GM19351 (cell line): Measurements from ENCODE around the gene DHFR2.
"Not testable (repeated sequence)": the region's sequence is repeated elsewhere in the genome, so short reads cannot be mapped to it uniquely, and the experiment has no call there.

Experiments used
- ATAC-seq: cut with Tn5 transposase; IDR thresholded peaks from one replicate; pipeline ENCODE4 v1.9.1; 2021; ENCODE audit warnings: mild to moderate bottlenecking, moderate library complexity; ENCODE audit not compliant: unreplicated experiment

DHFR2 gene

DNA sequence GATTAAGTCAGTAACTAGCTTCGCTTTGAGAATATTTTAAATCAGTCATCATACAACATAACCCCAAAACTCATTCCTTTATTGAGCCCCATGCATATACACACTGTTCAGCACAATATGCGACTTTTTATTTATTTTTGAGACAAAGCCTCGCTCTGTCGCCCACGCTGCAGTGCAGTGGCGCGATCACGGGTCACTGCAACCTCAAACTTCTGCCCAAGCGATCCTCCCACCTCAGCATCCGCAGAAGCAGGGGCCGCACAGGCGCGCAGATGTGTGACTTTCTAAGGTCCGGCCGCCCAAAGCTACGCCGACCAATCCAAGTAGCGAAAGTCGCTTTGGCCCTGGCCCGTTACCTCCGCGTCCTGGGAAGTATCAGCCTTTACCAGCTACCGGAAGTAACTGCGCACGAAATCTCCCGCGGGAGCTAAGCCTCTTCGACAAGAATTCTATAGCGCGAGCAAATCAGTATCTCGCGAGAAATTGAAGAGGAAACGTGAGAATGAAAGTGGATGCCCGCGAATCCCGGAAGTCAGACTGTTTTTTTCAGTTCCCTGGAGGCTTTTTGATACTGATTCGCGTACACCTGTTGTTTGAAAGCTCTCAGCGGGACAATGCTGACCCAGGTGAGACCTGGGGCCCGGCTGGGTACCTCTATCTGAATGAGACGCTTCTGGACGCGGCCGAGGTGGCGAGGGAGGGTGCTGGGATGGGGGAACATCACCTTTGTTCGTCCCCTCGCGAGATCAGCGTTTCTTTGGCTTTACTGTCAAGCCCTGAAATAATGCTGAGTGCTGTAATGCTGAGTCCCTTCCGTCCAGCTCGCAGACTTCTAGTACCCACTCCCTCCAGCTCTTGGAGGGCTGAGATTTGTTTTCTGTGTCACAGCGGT lies at the start of gene DHFR2, which contains the start of gene NSUN3:
DHFR2 (minus strand) TSS at position 404 of the 892 bp plus-strand sequence. CDS start 1,405 bp downstream, outside the sequence.
NSUN3 (plus strand) TSS at position 549 of the 892 bp plus-strand sequence; CDS start at position 615, 66 bp downstream.
- peak; percentile 86 for ATAC-seq

DNA sequence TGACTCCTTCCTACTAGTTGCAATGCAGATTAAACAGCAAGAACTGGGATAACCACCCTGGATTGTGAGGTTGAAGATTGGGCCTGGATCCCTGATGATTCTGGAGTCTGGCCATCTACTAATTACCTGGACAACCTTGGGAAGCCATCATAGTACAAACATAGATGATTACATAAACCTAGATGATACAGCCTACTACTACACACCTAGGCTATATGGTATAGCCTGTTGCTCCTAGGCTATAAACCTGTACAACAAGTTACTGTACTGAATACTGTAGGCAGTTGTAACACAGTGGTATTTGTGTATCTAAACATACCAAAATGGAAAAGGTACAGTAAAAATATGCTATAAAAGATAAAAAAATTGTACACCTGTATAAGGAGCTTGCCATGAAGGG lies 48.1 kb upstream of the DHFR2 start:
- ATAC-seq, result no peak

DNA sequence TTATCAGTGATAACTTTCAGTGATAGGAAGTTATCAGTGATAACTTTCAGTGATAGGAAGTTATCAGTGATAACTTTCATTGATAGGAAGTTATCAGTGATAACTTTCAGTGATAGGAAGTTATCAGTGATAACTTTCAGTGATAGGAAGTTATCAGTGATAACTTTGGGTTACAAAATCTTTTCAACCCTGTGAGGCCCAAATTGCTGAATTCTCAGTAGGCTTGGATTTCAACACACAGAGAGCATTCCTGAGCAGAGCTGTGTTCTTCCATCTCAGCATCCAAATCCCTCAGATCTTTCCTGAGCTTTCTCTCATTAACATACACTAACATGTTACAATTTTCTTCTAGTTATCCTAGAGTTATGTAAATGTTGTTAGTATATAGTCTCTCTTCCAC lies 47.5 kb upstream of the DHFR2 start:
- ATAC-seq, result not testable (repeated sequence)

DNA sequence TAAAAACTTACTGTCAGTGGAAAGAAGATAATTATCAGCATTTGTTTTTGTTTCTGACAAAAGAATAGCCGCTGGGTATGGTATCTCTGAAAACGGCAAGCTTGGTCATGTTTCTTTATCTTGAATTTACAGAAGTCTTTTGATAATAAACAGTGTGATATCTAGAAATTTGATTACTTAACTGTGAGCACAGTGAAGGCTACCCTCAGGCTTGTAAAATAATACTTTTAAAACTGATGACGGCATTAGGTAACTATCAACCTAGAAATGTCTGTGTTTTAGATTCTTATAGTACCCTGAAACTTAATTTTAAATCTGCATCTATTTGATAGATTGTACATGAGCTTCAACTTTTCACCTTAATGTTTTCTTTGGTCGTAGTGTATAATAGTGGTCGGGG lies 43.6 kb upstream of the DHFR2 start:
- ATAC-seq, result no peak

DNA sequence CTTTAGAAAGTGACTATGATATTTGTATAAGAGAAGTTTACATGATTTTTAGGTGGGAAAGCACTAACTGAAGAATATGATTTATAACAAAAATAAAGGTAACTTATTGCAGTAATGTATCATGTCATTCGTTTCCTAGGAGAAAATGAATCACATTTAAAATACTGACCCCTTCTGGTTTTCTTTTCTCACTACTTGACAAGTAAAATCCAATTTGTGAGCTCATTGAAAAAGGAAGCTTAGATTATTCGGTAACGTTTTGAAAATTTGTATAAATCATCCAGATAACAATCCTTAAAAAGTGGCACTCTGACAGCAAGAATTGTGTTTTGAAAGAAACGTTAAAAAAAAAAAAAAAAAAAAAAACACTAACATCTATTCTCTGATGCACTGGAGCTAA lies 39.1 kb upstream of the DHFR2 start:
- peak; percentile 57 for ATAC-seq

DNA sequence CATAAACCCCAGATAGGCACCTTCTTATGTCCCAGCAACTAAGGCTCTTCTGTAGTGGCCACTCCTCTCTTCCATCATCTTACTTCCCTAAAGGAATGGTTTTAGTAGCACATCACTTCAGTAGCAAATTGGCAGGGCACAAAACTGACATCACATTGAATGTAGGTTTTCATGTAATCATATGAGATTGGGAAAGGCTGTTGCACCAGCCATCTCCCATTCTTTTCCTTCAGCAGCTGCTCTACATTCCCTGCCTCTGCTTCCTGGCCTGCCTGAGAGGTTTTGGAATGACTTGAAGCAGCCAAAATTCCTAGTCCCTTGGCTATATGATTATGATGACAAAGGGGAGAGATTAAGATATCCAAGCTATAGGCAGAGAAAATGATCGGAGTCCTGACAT lies 36.6 kb upstream of the DHFR2 start:
- ATAC-seq, result no peak

DNA sequence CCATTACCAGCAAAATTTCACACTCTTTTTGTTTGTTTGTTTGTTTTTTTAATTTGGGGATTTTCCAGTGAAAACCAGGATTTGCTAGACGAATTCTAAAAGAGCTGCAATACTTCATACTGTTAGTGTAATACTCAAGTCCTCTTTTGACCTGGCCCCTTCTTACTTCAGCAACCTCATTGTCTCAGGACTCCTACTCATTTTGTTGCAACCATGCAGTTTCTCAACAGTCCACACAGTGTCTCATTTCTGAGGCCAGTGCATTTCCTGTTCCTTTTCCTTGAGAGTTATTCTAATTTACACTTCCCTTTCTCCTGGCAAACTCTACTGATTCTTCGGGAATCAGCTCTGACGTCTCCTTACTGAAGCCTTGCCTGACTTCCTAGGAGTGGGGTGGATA lies 35.7 kb upstream of the DHFR2 start:
- peak; percentile 43 for ATAC-seq

DNA sequence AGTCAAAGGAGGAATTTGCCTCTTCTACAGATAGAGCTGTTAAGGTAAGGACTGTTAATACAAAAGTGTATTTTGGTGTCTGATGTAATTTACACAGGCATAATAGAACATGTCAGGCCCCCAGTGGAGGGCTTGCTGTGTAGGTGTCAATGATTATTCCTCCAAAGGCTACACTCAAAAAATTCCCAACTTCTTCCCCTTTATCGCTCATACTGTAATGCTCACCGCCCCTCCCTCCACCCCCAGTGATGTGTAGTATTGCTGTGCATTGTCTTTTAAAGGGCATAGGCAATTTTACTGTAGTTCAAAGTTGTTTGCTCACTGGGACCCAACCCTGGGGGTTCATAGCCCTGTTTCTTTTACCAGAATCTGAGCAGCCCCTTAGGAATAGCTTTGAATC lies 32.4 kb upstream of the DHFR2 start:
- ATAC-seq, result no peak

DNA sequence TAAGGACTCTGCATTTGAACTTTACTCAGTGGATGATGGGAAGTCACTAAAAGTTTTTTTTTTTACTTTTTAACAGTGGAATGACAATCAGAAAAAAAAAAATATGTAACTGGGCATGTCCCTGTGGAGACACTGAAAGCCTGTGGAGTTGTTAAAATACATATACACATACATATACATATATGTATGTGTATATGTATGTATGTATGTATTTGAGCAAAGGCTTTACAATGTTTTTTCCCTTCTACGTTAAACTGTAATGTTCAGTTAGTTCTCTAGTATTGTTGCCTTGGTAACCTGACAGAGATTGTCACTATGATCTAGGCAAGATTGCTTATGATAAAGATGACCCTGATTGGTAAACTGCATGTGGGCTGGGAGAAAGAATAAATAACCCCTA lies 30.4 kb upstream of the DHFR2 start:
- ATAC-seq, result no peak

DNA sequence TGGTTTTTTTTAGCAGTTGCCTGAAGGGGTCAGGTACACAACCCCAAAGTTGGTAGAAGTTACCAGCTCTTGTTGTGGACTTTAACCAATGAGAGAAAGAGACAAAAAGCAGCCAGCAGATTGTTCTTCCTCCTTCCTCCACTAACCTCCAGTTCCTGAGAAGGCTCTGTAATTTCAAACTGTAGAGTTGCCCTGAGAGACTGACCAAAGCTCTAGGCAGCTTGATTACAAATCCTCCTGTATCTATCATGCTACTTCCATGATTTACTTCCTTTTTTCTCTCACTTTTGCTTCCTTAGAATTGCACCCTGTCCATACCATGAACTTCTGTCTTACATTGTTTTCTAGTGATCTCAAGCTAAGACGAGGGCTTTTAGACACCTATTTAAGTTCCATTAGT lies 29.4 kb upstream of the DHFR2 start:
- no peak for ATAC-seq

DNA sequence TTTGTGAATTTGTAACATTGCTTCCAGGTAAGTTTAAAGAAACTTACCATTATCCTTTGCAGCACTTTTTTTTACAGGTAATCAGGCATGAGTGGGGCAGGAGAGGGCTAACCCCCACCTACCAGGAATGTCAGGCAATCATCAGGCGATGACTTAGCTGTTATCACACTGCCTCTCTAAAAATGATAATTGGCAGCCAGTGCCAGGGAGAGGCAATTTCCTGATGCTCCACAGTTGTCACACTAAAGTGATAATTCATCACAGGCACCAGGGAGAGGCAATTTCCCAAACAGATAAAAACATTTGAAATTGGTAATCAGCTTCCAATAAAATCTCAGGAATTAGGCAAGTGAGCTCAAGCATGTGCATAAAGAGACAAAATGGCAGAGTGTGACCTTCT lies 26.4 kb upstream of the DHFR2 start:
- no peak for ATAC-seq

DNA sequence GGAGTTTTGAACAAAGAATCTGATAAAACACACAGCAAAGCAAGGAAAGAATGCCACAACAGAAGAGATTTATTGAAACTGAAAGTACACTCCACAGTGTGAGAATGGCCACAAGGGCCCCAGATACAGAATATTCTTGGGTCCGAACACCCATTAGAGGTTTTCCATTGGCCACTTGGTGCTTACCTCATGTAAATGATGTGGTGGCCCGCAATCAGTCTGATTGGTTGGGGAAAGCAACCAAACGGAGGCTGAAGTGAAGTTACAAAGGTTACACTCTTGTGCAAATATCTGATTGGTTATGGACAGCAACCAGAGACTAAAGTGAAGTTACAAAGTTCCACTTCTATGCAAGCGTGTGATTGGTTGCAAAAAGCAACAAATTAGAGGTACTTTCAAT lies 20.5 kb upstream of the DHFR2 start:
- peak; percentile 74 for ATAC-seq

DNA sequence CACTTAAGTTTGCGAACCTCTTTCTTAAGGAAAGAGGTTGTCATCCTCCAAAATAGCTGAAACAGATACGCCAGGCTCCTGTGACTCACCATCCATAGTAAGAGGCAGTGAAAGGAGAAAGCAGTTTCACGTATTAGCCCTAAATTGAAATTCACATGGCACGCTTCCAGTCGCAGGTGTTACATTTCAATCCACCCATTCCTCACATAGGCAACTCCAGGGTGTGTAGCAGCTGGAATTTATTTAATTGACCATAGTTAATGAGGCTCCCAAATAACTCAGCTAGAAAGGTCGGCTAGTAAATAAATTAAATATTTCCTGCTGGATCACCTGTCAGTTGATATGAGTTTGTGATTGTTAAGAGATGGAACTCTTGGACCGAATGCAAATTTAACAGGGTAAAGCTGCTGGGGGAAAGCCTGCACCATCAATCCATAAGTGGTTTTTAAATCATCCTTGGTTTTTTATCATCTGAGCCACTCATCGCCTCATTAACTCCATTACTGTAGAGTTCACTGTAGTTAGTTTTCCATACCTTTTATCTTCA lies 19.7 kb upstream of the DHFR2 start:
- no peak for ATAC-seq

DNA sequence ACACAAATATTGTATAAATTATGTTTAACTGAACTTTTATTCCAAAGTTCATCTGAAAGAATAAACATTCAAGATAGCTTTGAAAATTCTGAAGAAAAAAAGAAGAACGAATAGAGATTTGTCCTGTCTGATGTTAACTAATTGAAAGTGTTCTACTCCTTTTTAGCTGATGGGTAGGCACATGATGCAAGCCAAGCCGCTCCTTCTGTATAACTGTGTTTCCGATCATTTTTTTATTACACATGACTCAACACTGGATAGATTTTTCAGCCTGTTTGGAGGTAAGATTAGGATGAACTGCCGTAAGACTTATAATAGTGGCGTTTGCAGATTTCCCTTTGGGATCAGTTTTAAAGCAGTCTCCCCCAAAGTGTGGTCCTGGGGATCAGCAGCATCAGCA lies 19.2 kb upstream of the DHFR2 start:
- no peak for ATAC-seq

DNA sequence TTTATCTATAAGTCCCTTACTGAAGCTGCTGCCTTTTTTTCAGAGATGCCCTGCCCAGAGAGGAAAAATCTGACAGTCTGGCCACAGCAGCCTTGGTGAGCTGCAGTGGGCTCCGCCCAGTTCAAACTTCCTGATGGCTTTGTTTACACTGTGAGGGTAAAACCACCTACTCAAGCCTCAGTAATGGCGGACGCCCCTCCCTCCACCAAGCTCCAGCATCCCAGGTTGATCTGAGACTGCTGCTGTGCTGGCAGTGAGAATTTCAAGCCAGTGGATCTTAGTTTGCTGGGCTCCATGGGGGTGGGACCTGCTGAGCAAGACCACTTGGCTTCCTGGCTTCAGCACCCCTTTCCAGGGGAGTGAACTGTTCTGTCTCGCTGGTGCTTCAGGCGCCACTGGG lies 17.8 kb upstream of the DHFR2 start:
- ATAC-seq, result not testable (repeated sequence)

DNA sequence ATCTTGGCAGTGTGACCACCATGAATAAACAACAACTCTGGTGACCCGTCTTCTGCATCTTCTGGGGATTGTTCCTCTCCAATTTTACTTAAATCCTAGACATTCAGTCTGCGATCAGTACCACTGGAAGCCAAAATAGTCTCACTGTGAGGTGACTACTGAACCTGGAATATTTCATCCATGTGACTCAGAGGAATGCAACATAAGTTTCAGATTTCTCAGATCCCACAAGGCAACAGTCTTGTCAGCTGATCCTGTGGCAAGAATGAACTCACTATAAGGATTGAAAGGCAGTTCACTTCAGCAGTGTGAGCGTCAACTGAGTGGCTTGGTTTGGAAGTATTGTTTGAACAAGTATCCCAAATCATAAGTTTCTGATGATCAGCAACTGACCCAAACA lies 13.3 kb upstream of the DHFR2 start:
- no peak for ATAC-seq

DNA sequence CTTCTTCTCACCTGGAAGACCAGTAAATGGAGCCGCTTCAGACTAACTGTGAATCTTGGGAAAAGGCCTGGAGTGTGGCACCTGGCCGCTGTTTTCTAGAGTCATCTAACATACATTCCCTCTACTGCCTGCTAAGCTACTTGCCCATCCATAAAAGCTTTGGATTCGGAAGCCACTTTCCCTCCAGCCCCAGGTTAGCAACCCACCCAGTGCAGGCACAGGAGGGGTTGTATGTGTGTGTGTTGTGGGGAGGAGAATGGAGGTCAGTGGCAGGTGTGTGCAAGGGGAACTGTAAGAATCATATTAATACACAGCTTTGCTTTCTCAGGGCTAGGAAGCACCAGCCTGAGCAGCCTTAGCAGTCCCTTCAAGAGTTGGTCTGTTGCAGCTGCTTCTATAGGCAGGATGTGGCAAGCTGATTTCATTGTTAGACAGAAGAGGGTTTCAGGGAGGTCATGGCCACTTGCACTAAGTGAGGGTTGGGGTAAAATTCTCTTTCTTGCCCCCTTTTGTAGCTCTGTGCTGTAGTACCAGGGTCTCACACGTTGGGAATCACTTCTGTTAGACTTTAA lies 9.1 kb upstream of the DHFR2 start:
- peak; percentile 71 for ATAC-seq

DNA sequence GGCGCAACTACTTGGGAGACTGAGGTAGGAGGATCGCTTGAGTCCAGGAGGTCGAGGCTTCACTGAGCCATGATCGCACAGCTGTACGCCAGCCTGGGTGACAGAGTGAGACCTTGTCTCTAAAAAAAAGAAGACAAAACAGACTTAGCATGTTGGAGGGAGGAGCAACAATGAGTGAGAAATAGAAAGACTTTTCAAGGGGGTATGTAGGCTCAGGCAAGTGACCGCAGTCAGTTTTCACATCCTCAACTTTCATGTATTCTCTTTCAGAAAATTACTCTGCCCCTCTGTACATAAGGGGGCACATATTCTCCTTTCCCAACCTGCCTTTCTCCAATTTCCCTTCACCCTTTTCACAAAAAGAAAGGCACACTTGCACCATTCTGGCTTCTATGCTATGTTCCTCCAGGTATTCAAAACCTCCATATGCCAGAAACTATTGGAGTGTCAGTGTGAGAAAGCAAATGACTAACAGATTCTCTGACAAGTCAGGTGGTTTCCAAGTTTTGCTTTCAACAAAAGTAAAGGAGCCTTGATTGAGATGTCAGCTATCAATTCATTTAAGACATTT lies 7.7 kb upstream of the DHFR2 start:
- peak; percentile 83 for ATAC-seq

DNA sequence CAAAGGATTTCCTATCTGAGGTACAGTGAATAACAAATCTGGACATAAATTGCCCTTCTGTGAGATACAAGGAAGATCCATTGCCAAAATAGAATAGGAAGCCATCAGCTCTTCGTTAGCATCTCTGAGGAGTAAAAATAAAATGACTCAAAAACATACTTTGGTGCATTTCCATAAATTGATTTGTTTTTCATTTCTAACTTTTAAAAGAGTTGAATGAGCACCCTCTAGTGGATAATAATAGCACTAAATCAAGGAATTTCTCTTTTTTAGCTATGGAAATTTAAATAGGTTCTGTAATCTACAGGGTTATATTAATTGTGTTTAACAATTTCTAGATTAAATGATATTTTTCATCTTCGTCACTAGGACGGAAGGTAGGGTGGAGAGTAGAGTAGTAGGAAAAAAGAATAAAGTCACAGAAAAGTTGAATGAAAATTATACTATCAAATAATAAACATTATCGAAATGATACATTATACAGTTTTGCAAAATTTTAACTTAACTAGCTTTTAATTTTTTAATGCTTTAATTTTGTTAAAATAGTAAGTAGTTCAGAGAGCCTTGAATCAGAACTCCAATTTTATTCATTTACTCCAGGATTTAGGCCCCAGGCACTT lies 6.6 kb upstream of the DHFR2 start:
- no peak for ATAC-seq

DNA sequence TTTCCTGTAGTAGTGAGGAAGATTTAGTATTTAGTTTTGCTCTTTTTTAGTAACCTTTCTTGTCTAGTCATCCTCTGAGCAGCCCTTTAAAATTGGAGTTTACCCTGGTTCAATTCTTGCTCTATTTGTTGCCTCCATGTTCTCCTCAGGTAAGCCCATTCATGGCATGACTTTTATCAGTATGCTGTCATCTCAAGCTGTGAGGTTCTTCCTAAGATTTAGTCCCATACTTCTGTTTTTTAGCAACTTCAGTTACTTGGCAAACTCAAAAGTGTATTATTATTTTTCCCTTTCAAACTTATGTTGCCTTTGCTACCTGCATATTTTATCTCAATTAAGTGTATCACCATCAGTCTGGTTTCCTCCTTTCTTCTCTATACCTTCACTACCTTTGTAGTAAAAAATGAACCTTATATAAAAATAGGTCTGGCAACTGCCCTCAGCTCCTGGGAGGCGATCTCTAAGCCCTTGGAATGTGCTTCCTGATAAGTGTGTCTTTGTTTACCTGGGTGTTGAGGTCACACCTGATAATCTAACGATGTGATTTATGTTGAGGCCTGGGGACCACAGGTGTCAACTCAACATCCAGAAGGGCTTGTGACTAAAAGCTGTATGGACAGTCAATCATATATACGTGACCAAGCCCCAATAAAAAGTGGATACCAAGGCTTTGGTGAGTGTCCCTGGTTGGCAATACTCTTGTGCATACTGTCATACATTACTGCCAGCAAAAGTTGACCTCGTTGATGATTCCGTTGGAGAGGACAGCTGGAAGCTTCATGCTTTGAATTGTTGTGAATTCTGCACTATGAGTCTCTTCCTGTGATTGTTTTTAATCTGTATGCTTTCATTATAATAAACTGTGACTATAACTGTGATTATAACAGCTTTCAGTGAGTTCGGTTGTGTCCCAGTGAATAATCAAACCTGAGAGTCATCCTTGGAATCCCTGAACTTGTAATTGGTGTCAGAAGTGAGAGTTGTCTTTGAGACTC lies 4.1 kb upstream of the DHFR2 start:
- no peak for ATAC-seq
